B cell (primary cell): Measurements from ENCODE around the gene LDLRAD3. TPM values are rescaled to one million over a fixed set of nuclear protein-coding genes. Genes with fewer than 3 reads are reported as not detected.

Experiments
- polyA plus RNA-seq: library from polyadenylated mRNA; depleted of rRNA; stranded (reverse); fragments of >200 nt; gene quantifications from 2 replicates; pipeline ENCODE4 v1.2.3, GENCODE V29; 2012
- small RNA-seq: library from RNA; depleted of rRNA; stranded (forward); fragments of <200 nt; gene quantifications from one replicate; pipeline ENCODE3, GENCODE V24; 2012; ENCODE audit warnings: low replicate concordance, low read depth; ENCODE audit not compliant: insufficient read length
- total RNA-seq, 2 donors: library from RNA; stranded (reverse); fragments of 120-200 nt in 1 of 2; gene quantifications; 1 replicate in 1 of 2; 2 replicates in 1 of 2; pipeline versions ENCODE4 v1.2.3 to v1.2.4, GENCODE V29; 2013 to 2022

LDLRAD3 gene
- total and polyA plus RNA-seq, 2 donors (not counting 1 experiment from before 2014, with no cell fraction given), result 0.01 TPM; not detected in 1

Small RNA genes lying within 50 kb of the gene (small RNA-seq; reads per million reads assigned to genes)
- gene MIR3973, result not detected
